GM19397 (cell line): ENCODE measurements around the gene NFYC.

ENCODE experiments used
- ATAC-seq: cut with Tn5 transposase; IDR thresholded peaks from one replicate; pipeline ENCODE4 v1.9.1; 2021; ENCODE audit warnings: mild to moderate bottlenecking, moderate library complexity; ENCODE audit not compliant: unreplicated experiment

The NFYC gene

DNA sequence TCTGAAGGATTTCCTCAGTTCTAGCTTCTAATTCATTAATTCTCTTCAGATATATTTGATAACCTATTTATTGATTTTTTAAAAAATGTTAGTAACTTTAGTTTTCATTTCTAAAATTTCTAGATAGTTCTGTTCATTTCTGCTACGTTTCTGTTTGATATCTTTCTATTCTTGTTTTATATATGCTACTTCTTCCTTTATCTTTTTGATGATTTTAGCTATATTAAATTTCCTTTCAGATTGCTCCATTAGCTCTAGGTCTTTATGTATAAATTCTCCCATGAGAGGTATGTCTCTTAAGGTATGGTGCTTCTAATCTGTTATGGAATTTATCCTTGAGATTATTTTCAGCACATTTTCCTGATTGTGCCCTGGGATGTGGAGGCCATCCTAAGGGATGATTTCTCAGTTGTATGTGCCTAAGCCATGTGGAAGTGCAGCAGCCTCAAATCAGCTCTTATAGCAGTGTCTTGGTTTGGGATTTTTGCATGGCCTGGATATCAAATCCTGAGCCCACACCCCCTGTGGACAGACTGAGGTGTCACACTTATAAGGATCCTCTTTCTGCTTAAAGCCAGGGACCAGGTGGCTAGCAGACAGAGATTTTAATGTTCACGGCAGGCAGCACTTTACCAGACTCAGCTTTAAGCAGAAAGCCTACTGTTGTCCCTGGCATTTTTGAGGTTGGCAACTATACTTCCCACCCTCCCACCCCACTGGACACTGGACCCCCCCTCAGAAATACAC lies 85.9 kb downstream of the NFYC start:
- no peak for ATAC-seq

DNA sequence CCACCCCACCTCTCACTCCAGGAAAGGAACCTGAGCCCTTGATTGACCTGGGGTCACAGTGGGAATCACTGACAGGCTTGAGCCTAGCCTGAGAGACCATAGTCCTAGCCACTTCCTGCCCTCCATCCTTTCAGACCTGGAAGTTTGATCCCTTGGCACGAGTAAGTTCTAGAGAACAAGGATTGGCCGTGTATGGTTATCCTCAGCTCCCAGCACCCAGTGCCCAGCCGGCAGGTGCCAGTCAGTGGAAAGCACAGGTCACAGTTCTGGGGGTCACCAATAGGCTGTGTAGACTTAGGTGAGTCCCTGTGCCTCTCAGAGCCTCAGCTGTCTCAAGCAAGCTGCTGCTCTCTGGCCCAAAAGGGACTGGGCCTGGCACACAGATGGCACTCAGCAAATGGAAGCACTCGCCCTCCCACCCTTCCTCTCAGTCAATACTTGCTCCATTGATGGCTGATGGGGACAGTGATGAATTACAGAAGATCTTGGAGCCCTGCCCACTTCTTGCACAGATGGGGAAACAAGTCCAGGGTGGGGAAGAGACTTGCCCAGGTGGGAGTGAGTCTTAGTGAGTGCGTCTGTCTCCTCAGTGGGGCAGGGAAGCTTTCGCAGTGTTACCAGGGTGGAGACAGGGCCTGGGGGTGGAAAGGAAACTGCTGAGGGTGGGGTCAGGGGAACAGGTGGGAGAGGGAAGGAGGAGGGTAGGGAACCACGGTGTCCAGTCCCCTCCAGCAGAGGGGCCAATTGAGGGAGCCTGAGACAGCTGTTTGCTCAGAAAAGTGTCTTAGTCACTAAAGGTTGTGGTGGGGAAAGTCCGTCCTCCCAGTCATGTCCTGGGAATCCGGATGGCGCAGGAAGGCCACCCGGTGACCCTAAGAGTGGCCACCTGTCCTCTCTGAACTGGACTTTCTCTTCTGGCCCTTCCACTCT lies 89.4 kb downstream of the NFYC start:
- ATAC-seq = no peak

- no peak for ATAC-seq
These were observed 90.1 kb downstream of the NFYC start for GRCh38 chr1:40781608-40781971.

GRCh38 chr1:40782371-40782956 lies 91.0 kb downstream of the NFYC start:
- no peak for ATAC-seq

DNA sequence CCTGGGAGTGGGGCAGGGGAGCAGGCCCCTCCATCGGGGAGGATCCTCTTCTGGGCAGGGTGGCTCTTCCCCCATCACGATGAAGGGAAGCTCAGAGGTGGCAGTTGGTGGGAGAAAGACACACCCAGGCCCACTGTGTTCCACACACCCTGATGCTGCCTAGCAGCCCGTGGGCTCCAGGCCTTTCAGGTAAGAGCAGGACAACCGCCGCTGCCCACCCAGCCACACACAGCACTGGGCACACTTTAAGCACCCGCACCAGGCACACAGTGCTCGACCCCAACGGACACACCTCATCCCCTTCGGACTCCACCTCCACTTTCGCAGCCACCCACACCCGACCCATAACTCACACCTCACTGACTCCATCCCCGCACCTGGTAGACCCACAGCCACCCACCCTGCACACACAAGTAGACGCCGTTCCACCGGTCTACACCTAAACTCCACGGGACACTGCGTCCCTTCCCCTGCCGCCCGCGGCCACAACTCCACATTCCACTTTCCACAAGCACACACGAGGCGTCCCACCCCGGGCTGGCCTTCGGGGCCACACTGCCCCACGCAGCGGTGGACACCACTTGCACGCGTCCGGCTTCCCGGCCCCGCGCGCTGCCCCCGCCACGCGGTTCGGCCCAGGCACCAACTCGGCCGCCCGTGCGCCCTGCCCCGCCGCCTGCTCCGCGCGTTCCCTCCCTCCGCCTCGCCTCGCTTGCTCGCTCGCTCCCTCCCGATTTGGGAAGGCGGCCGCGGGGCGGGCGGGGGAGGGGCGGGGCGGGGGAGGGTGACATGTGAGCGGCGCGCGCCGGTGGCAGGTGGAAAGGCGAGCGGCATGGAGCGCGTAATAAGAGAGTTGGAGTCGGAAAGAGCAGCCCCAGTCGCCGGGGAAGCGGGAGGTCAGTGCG lies 91.7 kb downstream of the NFYC start, which contains the start of gene KCNQ4:
Gene KCNQ4 (plus strand): TSS at position 787 of the 905 bp plus-strand sequence. CDS start 307 bp downstream, outside the sequence.
- no peak for ATAC-seq

DNA sequence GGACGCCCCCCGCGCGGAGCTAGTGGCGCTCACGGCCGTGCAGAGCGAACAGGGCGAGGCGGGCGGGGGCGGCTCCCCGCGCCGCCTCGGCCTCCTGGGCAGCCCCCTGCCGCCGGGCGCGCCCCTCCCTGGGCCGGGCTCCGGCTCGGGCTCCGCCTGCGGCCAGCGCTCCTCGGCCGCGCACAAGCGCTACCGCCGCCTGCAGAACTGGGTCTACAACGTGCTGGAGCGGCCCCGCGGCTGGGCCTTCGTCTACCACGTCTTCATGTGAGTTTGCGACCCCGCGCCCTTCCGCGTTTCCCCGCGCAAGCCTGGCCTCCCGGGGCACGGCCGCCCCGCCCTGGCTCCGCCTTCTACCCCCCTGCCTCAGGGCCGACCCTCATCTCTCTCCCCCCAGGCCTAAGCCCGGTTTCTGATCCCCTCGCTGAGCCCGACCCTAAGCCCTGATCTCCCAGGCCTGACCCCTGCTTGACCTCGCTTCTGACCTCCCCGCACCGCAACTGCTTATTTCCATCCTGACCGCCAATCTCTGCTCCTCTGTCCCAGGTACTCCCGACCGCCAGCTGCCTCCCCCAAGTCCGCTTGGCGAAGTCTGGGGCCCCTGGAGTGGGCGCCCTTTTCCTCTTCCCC lies 92.8 kb downstream of the NFYC start:
- no peak for ATAC-seq

DNA sequence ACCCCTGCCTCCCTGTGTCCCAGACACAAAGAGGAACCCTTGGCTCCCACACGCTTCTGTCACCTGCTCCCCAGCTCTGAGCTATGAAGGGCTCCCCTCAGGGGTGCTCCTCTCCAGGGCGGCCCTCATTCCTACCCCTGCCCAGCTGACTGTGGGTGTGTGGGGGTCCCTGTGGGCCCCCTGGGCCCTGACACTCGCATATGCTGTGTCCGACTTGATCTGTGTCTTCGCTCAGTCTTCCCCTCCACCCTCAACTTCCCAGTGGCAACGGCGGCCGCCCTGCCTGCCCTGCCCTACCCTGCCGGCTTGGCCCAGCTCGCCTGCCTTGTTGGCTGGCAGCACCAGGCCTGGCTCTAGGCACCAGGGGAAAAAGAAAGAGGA lies 93.3 kb downstream of the NFYC start:
- ATAC-seq = no peak

GRCh38 chr1:40785446-40785845 lies 93.9 kb downstream of the NFYC start:
- no peak for ATAC-seq

- no peak for ATAC-seq
These were observed 94.9 kb downstream of the NFYC start for GRCh38 chr1:40786171-40786994.

DNA sequence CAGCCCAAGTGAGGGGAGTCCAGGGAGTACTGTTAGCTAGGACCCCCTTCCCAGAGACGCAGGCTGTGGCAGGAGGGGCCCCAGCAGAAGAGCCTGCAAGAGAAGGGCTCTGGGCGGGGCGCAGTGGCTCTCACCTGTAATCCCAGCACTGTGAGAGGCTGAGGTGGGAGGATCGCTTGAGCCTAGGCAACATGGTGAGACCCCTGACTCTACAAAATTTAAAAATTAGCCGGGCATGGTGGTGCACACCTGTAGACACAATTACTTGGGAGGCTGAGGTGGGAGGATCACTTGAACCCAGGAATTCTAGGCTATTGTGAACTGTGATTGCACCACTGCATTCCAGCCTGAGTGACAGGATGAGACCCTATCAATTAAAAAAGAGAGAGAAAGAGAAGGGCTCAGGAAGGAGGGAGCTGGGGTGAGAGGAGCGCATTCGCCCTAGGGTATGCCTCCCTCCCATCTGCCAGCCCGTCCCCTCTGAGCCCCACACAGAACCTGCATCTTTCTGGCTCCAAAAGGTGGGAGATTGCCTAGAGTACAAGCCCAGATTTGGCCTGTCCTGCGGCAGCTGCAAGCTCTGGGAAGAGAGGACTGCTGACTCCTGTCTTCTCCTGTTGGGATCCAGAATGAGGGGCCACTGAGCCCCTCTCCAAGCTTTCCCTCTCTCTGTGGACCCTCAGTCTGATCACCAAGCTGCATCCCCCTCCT lies 95.6 kb downstream of the NFYC start:
- no peak for ATAC-seq

DNA sequence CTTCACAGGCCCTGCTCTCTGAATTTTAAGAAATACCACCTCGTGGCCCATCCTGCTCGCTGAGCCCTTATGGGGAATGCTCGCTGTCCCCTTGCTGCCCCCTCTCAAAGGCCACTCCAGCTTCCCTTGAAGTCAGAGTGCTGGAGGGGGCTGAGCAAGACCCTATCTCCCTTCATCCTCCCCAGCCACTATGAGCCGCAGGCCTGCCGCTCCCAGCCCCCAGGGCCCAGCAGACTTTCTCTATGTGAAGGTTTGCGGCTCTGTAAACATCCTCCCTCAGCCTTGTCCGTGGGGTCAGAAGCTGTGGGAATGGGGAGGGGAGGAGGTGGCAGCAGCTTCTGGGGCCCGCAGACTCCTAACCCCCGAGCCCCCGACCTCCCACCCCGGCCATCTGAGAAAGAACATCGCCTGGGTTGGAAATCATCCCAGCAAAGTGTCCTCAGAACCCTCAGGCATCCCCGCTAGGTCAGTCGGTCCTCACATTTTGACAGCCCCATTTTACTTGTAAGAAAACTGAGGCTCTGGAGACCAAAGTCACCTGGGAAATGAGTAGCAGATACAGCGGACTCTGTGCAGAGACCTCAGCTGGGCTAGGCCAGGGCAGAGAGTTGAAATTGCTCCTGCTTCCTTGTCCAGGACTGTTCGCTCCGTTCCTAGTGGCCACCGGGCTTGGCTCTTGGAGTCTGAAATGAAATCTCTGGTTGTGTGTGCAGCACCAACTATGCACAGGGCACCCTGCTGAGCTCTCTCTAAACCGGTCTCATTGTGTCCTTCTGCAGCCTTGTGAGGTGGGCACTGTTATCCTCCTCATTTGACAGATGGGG lies 96.4 kb downstream of the NFYC start:
- no peak for ATAC-seq

DNA sequence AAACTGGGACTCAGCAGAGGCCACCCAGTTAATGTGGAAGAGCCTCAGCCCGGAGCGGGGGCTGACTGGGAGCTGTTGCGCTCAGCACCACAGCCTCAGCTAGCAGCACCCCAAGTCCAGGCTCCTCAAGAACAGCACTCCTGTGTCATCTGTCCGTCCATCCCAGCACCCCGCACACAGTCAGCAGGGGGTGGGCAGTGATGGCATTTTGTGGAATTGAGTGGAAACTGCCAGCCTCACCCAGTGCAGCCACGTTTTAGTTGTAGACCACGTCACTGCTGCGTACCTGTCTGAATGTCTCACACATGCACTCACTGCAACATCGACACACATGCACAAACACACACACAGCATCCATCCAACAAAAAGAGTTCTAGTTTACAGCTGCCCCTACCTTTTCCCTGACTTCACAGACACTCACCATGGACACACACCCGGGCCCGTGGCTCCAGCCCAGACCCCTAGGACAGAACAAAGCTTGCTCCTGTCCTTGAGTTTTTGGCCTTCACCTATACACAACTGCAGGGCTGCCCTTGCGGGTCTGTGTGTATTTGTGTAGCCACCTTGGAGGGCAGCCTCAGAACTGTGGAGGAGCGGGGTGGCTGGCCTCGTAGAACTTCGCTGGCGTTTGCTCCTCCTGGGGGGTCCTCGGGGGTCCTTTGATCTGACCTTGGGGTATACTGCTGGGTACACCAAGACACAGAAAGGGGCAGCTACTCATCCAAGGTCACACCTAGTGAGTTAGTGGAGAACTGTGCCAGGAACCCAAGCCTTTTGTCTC lies 97.2 kb downstream of the NFYC start:
- no peak for ATAC-seq

GRCh38 chr1:40789342-40789598 lies 97.8 kb downstream of the NFYC start:
- ATAC-seq = no peak

GRCh38 chr1:40789661-40790430 lies 98.3 kb downstream of the NFYC start:
- no peak for ATAC-seq

DNA sequence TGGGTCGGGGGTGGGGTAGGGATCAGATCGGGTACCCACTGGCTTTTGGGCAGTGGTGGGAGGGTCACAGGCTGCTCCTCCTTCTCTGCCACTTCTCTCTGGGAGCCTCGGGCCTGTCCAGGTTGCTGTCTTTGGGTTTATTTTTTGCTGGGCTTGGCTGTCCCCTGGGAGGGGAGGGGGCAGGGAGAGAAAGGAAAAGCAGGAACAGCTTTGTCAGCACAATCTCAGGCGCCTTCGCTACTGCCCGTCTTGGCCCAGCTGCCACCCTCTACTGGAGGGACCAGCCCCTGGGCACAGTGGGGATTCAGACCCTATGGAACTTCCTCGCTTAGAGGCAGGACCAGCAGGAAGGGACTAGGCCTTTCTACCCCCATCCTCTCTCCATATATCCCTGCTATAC lies 100.5 kb downstream of the NFYC start:
- no peak for ATAC-seq

DNA sequence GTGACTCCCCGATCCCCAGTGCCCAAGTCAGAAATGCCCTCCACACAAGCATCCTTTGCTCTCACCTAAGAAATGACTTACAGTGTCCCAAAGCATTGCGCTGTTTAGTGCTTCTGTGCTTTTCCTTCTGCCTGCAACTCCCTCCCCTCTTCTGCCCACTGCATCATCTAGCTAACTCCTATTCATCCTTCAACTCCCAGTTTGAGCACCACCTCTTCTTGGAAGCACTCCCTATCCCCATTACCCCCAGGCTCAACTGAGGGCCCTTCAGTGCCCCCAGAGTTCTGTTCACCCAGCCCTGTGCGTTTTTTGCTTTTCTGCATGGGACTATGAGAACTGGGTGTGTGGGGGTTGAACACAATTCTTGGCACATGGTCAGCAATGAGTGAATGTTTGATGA lies 102.1 kb downstream of the NFYC start:
- ATAC-seq = no peak

DNA sequence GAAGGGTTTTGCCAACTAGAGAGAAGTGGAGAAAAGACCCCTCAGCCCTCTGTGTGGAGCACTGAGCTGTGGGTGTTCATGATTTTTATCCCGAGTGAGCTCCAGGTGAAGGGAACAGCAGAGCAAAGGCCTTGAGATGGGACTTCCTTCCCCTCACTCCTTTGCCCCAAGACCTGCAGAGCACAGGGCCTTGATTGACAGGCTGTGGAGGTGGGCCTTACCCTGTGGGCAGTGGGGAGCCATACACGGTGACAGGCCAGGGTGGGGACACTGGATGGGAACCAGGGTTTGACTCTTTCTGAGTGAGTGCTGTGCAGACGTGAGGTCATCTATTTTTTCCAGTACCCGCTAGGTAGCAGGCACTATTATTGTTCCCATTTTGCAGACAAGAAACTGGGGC lies 102.5 kb downstream of the NFYC start:
- no peak for ATAC-seq
